Tibial artery (tissue), 4 donors: ENCODE data around the gene PDLIM5.

Experiments used
- DNase-seq, 2 donors: peaks; one replicate each; pipeline ENCODE4 v3.0.0-alpha.2; 2019
- H3K27ac ChIP-seq, 2 donors: fragments of 200-600 bp; sonication (generic) in 1 of 2; 1 replicate in 1 of 2; 2 replicates in 1 of 2; pipeline ENCODE4 v1.5.1; 2018 to 2019; ENCODE audit warnings: mild to moderate bottlenecking in 1 of 2
- H3K27me3 ChIP-seq, 2 donors: fragments of 200-600 bp; sonication (generic) in 1 of 2; one replicate each; pipeline versions ENCODE4 v1.5.1 to v1.6.0; 2016 to 2019
- H3K36me3 ChIP-seq, 3 donors: fragments of 200-600 bp; sonication (generic) in 2 of 3; one replicate each; pipeline ENCODE4 v1.5.1; 2016 to 2019; ENCODE audit warnings: mild to moderate bottlenecking in 2 of 3
- H3K4me1 ChIP-seq, 4 donors: fragments of 200-600 bp; sonication (generic) in 2 of 4; 1 replicate in 3 of 4; 2 replicates in 1 of 4; pipeline ENCODE4 v1.5.1; 2016 to 2019
- H3K4me3 ChIP-seq, 2 donors: fragments of 200-600 bp; sonication (generic) in 1 of 2; 1 replicate in 1 of 2; 2 replicates in 1 of 2; pipeline ENCODE4 v1.5.1; 2018 to 2019; ENCODE audit warnings: mild to moderate bottlenecking in 2 of 2
- H3K9me3 ChIP-seq, 3 donors: fragments of 200-600 bp; sonication (generic) in 1 of 3; one replicate each; pipeline ENCODE4 v1.5.1; 2016 to 2019
- CTCF ChIP-seq, 2 experiments: fragments of 200-600 bp in 1 of 2; fragments of 450-650 bp in 1 of 2; IDR thresholded peaks; one replicate each; pipeline ENCODE4 v1.5.1; 2017 to 2019; ENCODE audit warnings: antibody characterized with exemption in 2 of 2, mild to moderate bottlenecking in 1 of 2, moderate library complexity in 1 of 2
- intact Hi-C: fragments of 100-400 bp; cut with DNase I; formaldehyde crosslinking; loops from one replicate; pipeline ENCODE4 v1.15.0; 2023; ENCODE audit warnings: low total_unique reads

PDLIM5 gene

DNA sequence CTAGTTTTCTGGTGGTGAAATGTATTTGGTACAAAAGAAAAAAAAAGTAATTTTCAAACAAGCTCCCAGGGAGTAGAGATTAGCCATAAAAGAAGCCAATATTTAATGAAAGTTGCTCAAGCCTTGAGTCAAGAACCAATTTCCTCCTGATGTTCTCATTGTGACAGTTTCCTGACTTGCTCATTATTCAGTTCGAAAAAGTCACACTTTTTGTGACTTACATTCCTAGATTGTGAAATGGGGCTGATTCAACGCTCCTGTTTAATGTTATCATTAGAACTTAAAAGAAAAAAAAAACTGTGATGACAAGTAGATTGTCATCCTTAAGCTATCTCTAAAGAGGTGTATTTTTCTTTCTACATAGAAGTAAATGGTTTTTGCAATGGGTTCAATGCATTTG, 183.4 kb downstream of the PDLIM5 start:
- no peak for TF ChIP-seq CTCF (IDR thresholded peaks at IDR 0.05)
- intact Hi-C loops = no loop called here
- Histone ChIP-seq H3K4me1 (peaks cover 0 to 37% (median 0%) of the 10 kb centered on the region in 4 donors), H3K4me3 (no peak overlapping the region), H3K9me3 (no peaks in the 10 kb centered on the region), H3K27ac (no peak overlapping the region), H3K36me3 (peaks cover 0 to 20% (median 6%) of the 10 kb centered on the region in 3 donors), H3K27me3 (no peaks in the 10 kb centered on the region)
- DNase-seq = no peak

- intact Hi-C loops = no loop called here
- DNase-seq = no peak
- Histone ChIP-seq H3K27ac (no peak overlapping the region), H3K9me3 (no peaks in the 10 kb centered on the region), H3K36me3 (peaks cover 0 to 28% (median 14%) of the 10 kb centered on the region in 3 donors), H3K27me3 (no peaks in the 10 kb centered on the region), H3K4me1 (peaks cover 0 to 33% (median 0%) of the 10 kb centered on the region in 4 donors), H3K4me3 (no peak overlapping the region)
- no peak for TF ChIP-seq CTCF (IDR thresholded peaks at IDR 0.05)
Measured at GRCh38 chr4:94636004-94636403, 184.3 kb downstream of the PDLIM5 start.

- no peaks in the 10 kb centered on the region for H3K9me3 ChIP-seq
- no peak overlapping the region for H3K4me3 ChIP-seq
- H3K4me1 ChIP-seq = peaks cover 0 to 32% (median 3%) of the 10 kb centered on the region in 4 donors
- intact Hi-C loops = no loop called here
- no peak overlapping the region for H3K27ac ChIP-seq
- TF ChIP-seq CTCF (IDR thresholded peaks at IDR 0.05) = no peak
- peaks cover 8 to 32% (median 21%) of the 10 kb centered on the region in 3 donors for H3K36me3 ChIP-seq
- no peak for DNase-seq
- no peaks in the 10 kb centered on the region for H3K27me3 ChIP-seq
Measured at GRCh38 chr4:94639298-94639697, 187.6 kb downstream of the PDLIM5 start.

DNA sequence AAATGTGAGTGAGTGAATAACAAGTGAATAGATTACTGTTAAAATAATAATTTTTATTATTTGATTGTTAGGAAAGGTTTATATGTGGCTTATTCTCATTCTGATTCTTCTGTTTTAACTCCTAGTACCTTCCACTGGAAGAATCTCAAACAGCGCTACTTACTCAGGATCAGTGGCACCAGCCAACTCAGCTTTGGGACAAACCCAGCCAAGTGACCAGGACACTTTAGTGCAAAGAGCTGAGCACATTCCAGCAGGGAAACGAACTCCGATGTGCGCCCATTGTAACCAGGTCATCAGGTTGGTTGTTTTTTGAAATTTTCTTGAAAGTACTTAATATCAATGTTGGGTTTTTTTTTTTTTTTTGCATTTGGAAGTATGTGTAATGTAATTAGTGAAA, 188.4 kb downstream of the PDLIM5 start:
- H3K9me3 ChIP-seq = no peaks in the 10 kb centered on the region
- intact Hi-C loops = no loop called here
- no peaks in the 10 kb centered on the region for H3K27me3 ChIP-seq
- DNase-seq = no peak
- TF ChIP-seq CTCF (IDR thresholded peaks at IDR 0.05) = no peak
- H3K36me3 ChIP-seq = peaks cover 8 to 40% (median 29%) of the 10 kb centered on the region in 3 donors
- peaks cover 0 to 26% (median 3%) of the 10 kb centered on the region in 4 donors for H3K4me1 ChIP-seq
- no peak overlapping the region for H3K27ac ChIP-seq
- H3K4me3 ChIP-seq = no peak overlapping the region

DNA sequence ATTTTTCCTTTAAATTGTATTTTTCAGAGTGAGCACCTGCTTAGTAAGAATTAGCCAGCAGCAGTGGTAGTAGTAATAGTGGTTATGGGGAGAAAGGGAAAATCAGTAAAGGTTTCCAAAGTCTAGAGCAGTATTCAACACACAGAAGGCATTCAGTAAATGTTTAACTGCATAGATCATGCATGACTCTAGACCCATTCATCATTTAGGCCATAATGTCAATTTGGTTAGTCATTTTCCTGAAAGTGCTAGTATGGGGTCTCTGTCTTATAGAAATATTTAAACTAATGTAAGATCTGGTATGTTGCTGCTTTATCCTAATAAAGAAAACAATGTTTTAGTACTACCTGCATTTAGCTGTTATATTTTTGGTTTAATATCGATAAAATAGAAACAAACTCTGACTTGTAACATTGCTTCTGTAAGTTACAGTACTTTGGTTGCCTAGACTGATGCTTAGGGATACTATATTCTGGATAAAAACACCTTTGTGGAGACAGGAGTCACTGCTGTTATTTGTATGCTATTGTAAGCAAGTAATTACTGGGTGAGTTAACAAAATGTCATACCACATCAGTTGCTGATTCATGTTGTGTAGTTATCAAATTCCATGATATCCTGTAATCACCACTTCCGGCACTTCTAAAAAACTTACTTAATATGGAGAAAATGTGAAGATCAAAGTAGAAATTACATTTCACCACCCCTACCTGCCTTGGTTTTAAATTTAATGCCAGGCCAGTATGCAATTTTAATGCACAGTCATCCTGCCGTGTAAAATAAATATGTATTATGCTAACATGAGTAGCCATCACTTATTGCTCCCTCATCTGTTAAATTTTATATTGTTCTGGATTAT, 190.2 kb downstream of the PDLIM5 start:
- Histone ChIP-seq H3K9me3 (no peaks in the 10 kb centered on the region), H3K4me1 (peaks cover 0 to 17% (median 3%) of the 10 kb centered on the region in 4 donors), H3K27me3 (no peaks in the 10 kb centered on the region), H3K27ac (peak overlapping the region in 1 of 2 donors; percentile 27), H3K4me3 (no peak overlapping the region), H3K36me3 (peaks cover 17 to 54% (median 35%) of the 10 kb centered on the region in 3 donors)
- TF ChIP-seq CTCF (IDR thresholded peaks at IDR 0.05) = no peak
- intact Hi-C loops = no loop called here
- no peak for DNase-seq
